ENCODE measurements around the gene RFTN1. TPM values are rescaled to one million over a fixed set of nuclear protein-coding genes. Genes with fewer than 3 reads are reported as not detected.

The RFTN1 gene
- total and polyA plus RNA-seq, 9 donors: 25.2 to 63.1 (median 46.4) TPM

- Histone ChIP-seq H3K27ac (peak overlapping the region in 1 of 2 donors; percentile 18), H3K9me3 (no peaks in the 10 kb centered on the region), H3K4me3 (no peak overlapping the region), H3K27me3 (no peaks in the 10 kb centered on the region), H3K36me3 (no peaks in the 10 kb centered on the region), H3K4me1 (ENCODE audit: insufficient read depth) (peaks cover 10% of the 10 kb centered on the region)
- TF ChIP-seq, protein P1, sequence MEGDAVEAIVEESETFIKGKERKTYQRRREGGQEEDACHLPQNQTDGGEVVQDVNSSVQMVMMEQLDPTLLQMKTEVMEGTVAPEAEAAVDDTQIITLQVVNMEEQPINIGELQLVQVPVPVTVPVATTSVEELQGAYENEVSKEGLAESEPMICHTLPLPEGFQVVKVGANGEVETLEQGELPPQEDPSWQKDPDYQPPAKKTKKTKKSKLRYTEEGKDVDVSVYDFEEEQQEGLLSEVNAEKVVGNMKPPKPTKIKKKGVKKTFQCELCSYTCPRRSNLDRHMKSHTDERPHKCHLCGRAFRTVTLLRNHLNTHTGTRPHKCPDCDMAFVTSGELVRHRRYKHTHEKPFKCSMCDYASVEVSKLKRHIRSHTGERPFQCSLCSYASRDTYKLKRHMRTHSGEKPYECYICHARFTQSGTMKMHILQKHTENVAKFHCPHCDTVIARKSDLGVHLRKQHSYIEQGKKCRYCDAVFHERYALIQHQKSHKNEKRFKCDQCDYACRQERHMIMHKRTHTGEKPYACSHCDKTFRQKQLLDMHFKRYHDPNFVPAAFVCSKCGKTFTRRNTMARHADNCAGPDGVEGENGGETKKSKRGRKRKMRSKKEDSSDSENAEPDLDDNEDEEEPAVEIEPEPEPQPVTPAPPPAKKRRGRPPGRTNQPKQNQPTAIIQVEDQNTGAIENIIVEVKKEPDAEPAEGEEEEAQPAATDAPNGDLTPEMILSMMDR (IDR thresholded peaks at IDR 0.05): no peak
- TF ChIP-seq EP300 (IDR thresholded peaks at IDR 0.05): no peak
- no peak for TF ChIP-seq POLR2A (IDR thresholded peaks at IDR 0.05)
- WGBS, 3 donors: 88 to 91% (median 89%) methylated on average over 11 of the region's 11 CpGs
- intact Hi-C loops (cut with DNase I): no loop called here
- DNase-seq: no peak
Measured at GRCh38 chr3:16430717-16431630, 82.5 kb downstream of the RFTN1 start.

- no peak for DNase-seq
- Histone ChIP-seq H3K27ac (peak overlapping the region in 1 of 2 donors; percentile 87), H3K9me3 (no peaks in the 10 kb centered on the region), H3K27me3 (no peaks in the 10 kb centered on the region), H3K4me1 (ENCODE audit: insufficient read depth) (peaks cover 10% of the 10 kb centered on the region), H3K36me3 (no peaks in the 10 kb centered on the region), H3K4me3 (no peak overlapping the region)
- intact Hi-C loops (cut with DNase I): no loop called here
- 23 to 37% (median 34%) methylated on average over 1 of the region's 1 CpG for WGBS, 3 donors
- TF ChIP-seq EP300 (IDR thresholded peaks at IDR 0.05) (no peak), POLR2A (IDR thresholded peaks at IDR 0.05) (no peak)
- TF ChIP-seq, protein P1 (IDR thresholded peaks at IDR 0.05): no peak
Measured at GRCh38 chr3:16429086-16429485, 84.4 kb downstream of the RFTN1 start.

GRCh38 chr3:16428612-16429011 lies 84.9 kb downstream of the RFTN1 start:
- no peak for TF ChIP-seq EP300 (IDR thresholded peaks at IDR 0.05)
- no peak for TF ChIP-seq POLR2A (IDR thresholded peaks at IDR 0.05)
- TF ChIP-seq, protein P1 (IDR thresholded peaks at IDR 0.05): no peak
- intact Hi-C loops (cut with DNase I): no loop called here
- WGBS, 3 donors: 95 to 97% (median 96%) methylated on average over 5 of the region's 5 CpGs
- no peak for DNase-seq
- peak overlapping the region in 1 of 2 donors; percentile 87 for H3K27ac ChIP-seq
- H3K36me3 ChIP-seq: no peaks in the 10 kb centered on the region
- no peaks in the 10 kb centered on the region for H3K9me3 ChIP-seq
- no peak overlapping the region for H3K4me3 ChIP-seq
- H3K27me3 ChIP-seq: no peaks in the 10 kb centered on the region
- H3K4me1 ChIP-seq (ENCODE audit: insufficient read depth): peaks cover 10% of the 10 kb centered on the region

- intact Hi-C loops (cut with DNase I): no loop called here
- Histone ChIP-seq H3K27ac (peak overlapping the region; percentile 49 to 87), H3K36me3 (no peaks in the 10 kb centered on the region), H3K4me3 (no peak overlapping the region), H3K4me1 (ENCODE audit: insufficient read depth) (peaks cover 10% of the 10 kb centered on the region), H3K9me3 (no peaks in the 10 kb centered on the region), H3K27me3 (no peaks in the 10 kb centered on the region)
- 25 to 27% (median 26%) methylated on average over 5 of the region's 5 CpGs for WGBS, 3 donors
- TF ChIP-seq POLR2A (IDR thresholded peaks at IDR 0.05) (peak; percentile 17), EP300 (IDR thresholded peaks at IDR 0.05) (peak; percentile 92)
- TF ChIP-seq, protein P1 (IDR thresholded peaks at IDR 0.05): no peak
- DNase-seq: peak; percentile 53 to 83 (median 61)
Measured at GRCh38 chr3:16427103-16427965, 86.2 kb downstream of the RFTN1 start.

All from ovary (tissue), 9 donors.